IMR-90 (cell line): ENCODE results near the gene GH2. TPM values are rescaled to one million over a fixed set of nuclear protein-coding genes. Genes with fewer than 3 reads are reported as not detected.
"Not testable (repeated sequence)": the region's sequence is repeated elsewhere in the genome, so short reads cannot be mapped to it uniquely, and the experiment has no call there.

ENCODE experiments used
- ATAC-seq: fragments of 200-7000 bp; cut with Tn5 transposase; 2 replicates; pipeline ENCODE4 v1.9.1; 2020; ENCODE audit warnings: low read depth, mild to moderate bottlenecking, moderate library complexity
- BruUV-seq: library from RNA; stranded (reverse); fragments of 400-500 nt; replicated peaks from 2 replicates; lab custom pipeline; 2021; lab: Mats Ljungman, UMichigan
- CTCF ChIA-PET: fragments of 300-600 bp; formaldehyde crosslinking; extraction: SDS; loops from one replicate; lab custom pipeline; 2021; ENCODE audit warnings: antibody characterized with exemption; lab: Yijun Ruan, JAX
- POLR2A ChIA-PET: fragments of 300-600 bp; sonication (Branson Sonifier 250); formaldehyde crosslinking; loops from one replicate; lab custom pipeline; 2022; ENCODE audit warnings: antibody characterized with exemption; ENCODE audit not compliant: unreplicated experiment; lab: Charles Lee
- DNase-seq: peaks from one replicate; pipeline ENCODE4 v3.0.0; 2013
- H2AFZ ChIP-seq: replicated peaks from 2 replicates; pipeline ENCODE3; 2013; ENCODE audit warnings: low read length, mild to moderate bottlenecking; ENCODE audit not compliant: poor library complexity
- H2AK5ac ChIP-seq: 2 replicates; pipeline ENCODE4 v1.6.1; 2013; ENCODE audit warnings: low read depth, low read length, inconsistent platforms
- H2AK9ac ChIP-seq: replicated peaks from 2 replicates; pipeline ENCODE3; 2013; ENCODE audit warnings: mild to moderate bottlenecking, low read depth, low read length, moderate library complexity; ENCODE audit not compliant: poor library complexity
- H2BK120ac ChIP-seq: 2 replicates; pipeline ENCODE4 v1.6.1; 2013; ENCODE audit warnings: low read depth, low read length, inconsistent platforms
- H2BK15ac ChIP-seq: 3 replicates; pipeline ENCODE4 v1.6.1; 2013; ENCODE audit warnings: low read depth, low read length, inconsistent platforms
- H2BK20ac ChIP-seq: 2 replicates; pipeline ENCODE4 v1.6.1; 2013; ENCODE audit warnings: low read depth, mild to moderate bottlenecking, inconsistent platforms, low read length, moderate library complexity
- H2BK5ac ChIP-seq: 2 replicates; pipeline ENCODE4 v1.6.1; 2013; ENCODE audit warnings: mild to moderate bottlenecking, low read depth, low read length, inconsistent platforms; ENCODE audit not compliant: poor library complexity, severe bottlenecking
- H3K14ac ChIP-seq: replicated peaks from 2 replicates; pipeline ENCODE4 v1.6.1; 2013; ENCODE audit warnings: low read depth, low read length, inconsistent platforms
- H3K18ac ChIP-seq: 2 replicates; pipeline ENCODE4 v1.6.1; 2013; ENCODE audit warnings: low read depth, low read length, control low read depth
- H3K23ac ChIP-seq: 2 replicates; pipeline ENCODE4 v1.6.1; 2013; ENCODE audit warnings: low read depth, low read length, inconsistent platforms
- H3K27ac ChIP-seq: 2 replicates; pipeline ENCODE4 v1.5.1; 2013; ENCODE audit warnings: mild to moderate bottlenecking, control low read depth, low read length; ENCODE audit not compliant: insufficient read depth
- H3K27me3 ChIP-seq: 2 replicates; pipeline ENCODE4 v1.6.1; 2013; ENCODE audit warnings: low read length; ENCODE audit not compliant: control insufficient read depth, insufficient read depth
- H3K36me3 ChIP-seq: 2 replicates; pipeline ENCODE4 v1.6.1; 2013; ENCODE audit warnings: low read length, mixed read lengths; ENCODE audit not compliant: control insufficient read depth, insufficient read depth
- H3K4ac ChIP-seq: 2 replicates; pipeline ENCODE4 v1.6.1; 2013; ENCODE audit warnings: low read depth, low read length, inconsistent platforms
- H3K4me1 ChIP-seq: 2 replicates; pipeline ENCODE4 v1.6.1; 2013; ENCODE audit warnings: low read length, mixed read lengths; ENCODE audit not compliant: control insufficient read depth, insufficient read depth
- H3K4me2 ChIP-seq: 2 replicates; pipeline ENCODE4 v1.6.1; 2013; ENCODE audit warnings: low read depth, mild to moderate bottlenecking, control low read depth, low read length, moderate library complexity
- H3K4me3 ChIP-seq: 2 replicates; pipeline ENCODE4 v1.5.1; 2013; ENCODE audit warnings: low read depth, mild to moderate bottlenecking, control low read depth, low read length, moderate library complexity; ENCODE audit not compliant: insufficient read depth
- H3K56ac ChIP-seq: 2 replicates; pipeline ENCODE4 v1.6.1; 2013; ENCODE audit warnings: low read length, inconsistent platforms; ENCODE audit not compliant: insufficient read depth; ENCODE audit errors: extremely low read depth
- H3K79me1 ChIP-seq, 2 experiments: 2 replicates each; pipeline ENCODE4 v1.6.1; 2013; ENCODE audit warnings: low read length in 2 of 2, inconsistent platforms in 1 of 2, low read depth in 1 of 2
- H3K9ac ChIP-seq: 2 replicates; pipeline ENCODE4 v1.6.1; 2013; ENCODE audit warnings: low read depth, low read length, control low read depth
- H3K9me1 ChIP-seq: 2 replicates; pipeline ENCODE4 v1.6.1; 2013; ENCODE audit warnings: low read length, inconsistent platforms; ENCODE audit not compliant: insufficient read depth
- H3K9me3 ChIP-seq: 2 replicates; pipeline ENCODE4 v1.6.1; 2013; ENCODE audit warnings: low read length; ENCODE audit not compliant: control insufficient read depth, insufficient read depth
- H4K20me1 ChIP-seq: 2 replicates; pipeline ENCODE4 v1.6.1; 2013; ENCODE audit warnings: low read length, inconsistent platforms; ENCODE audit not compliant: insufficient read depth
- H4K5ac ChIP-seq: 2 replicates; pipeline ENCODE4 v1.6.1; 2013; ENCODE audit warnings: mild to moderate bottlenecking, low read depth, low read length, control low read depth
- H4K8ac ChIP-seq, 2 experiments: 2 replicates each; pipeline ENCODE4 v1.6.1; 2013; ENCODE audit warnings: low read depth in 2 of 2, low read length in 2 of 2, control low read depth in 1 of 2, inconsistent platforms in 1 of 2
- H4K91ac ChIP-seq: 2 replicates; pipeline ENCODE4 v1.6.1; 2013; ENCODE audit warnings: low read depth, low read length, inconsistent platforms; ENCODE audit not compliant: insufficient read depth
- CTCF ChIP-seq: conservative IDR thresholded peaks from 2 replicates; pipeline ENCODE4 v1.5.1; 2012; ENCODE audit warnings: mild to moderate bottlenecking, low read depth, low read length, improper control_type of control experiment
- WGBS, 2 experiments: methylation state at CpG; one replicate each; pipeline versions ENCODE4 v1.1.5 to v1.1.7; 2013; ENCODE audit warnings: missing lambda C conversion rate in 2 of 2; ENCODE audit not compliant: insufficient read length in 1 of 2; ENCODE audit errors: extremely low coverage in 2 of 2; 5-methylcytosine and 5-hydroxymethylcytosine counted together
- dilution Hi-C: fragments of 300-500 bp; cut with HindIII; formaldehyde crosslinking; loops from one replicate; pipeline ENCODE4 v1.14.3; 2018; ENCODE audit warnings: low sequenced_read_pairs; ENCODE audit not compliant: unreplicated experiment
- in situ Hi-C: fragments of 300-500 bp; cut with MboI; formaldehyde crosslinking; loops from 3 replicates; pipeline ENCODE4 v1.14.3; 2019; ENCODE audit warnings: low sequenced_read_pairs, inconsistent platforms, mixed read lengths
- intact Hi-C: fragments of 100-400 bp; cut with micrococcal nuclease; formaldehyde crosslinking; loops from 2 replicates; pipeline ENCODE4 v1.10.0; 2022
- polyA plus RNA-seq, 3 experiments: library from polyadenylated mRNA; depleted of rRNA; stranded (reverse); fragments of >200 nt; gene quantifications; 2 replicates each; pipeline ENCODE4 v1.2.3, GENCODE V29; 2012; ENCODE audit warnings: low replicate concordance in 1 of 3
- total RNA-seq: library from RNA; depleted of rRNA; stranded (reverse); fragments of >200 nt; gene quantifications from 2 replicates; pipeline ENCODE4 v1.2.3, GENCODE V29; 2012

The GH2 gene
- total and polyA plus RNA-seq, 2 of the 4 experiments (the other 2 are of a cell fraction): not detected

GRCh38 chr17:63889026-63889848 is 7.5 kb upstream of the GH2 start:
- H3K4ac ChIP-seq, H4K20me1 ChIP-seq, H4K5ac ChIP-seq, in situ Hi-C loops, H4K8ac ChIP-seq, H2AFZ ChIP-seq, H3K23ac ChIP-seq, H2BK15ac ChIP-seq, H3K18ac ChIP-seq, H4K91ac ChIP-seq, H3K9me1 ChIP-seq, H3K14ac ChIP-seq, H3K4me1 ChIP-seq, H2BK20ac ChIP-seq, BruUV-seq, H2BK120ac ChIP-seq, H2AK5ac ChIP-seq, intact Hi-C loops, H3K9ac ChIP-seq, H3K4me2 ChIP-seq, H3K56ac ChIP-seq, H2BK5ac ChIP-seq, H3K36me3 ChIP-seq, H3K79me1 ChIP-seq, H3K4me3 ChIP-seq, H3K27ac ChIP-seq, POLR2A ChIA-PET, H2AK9ac ChIP-seq, dilution Hi-C loops, H3K9me3 ChIP-seq: not testable (repeated sequence)
- WGBS, 2 experiments: no CpG with 5 or more reads among the region's 13 CpGs
- CTCF ChIA-PET: interaction anchor here (0.6 to 0.7 kb wide), 2 partner anchors 23 to 32 kb away, joined by 3 to 6 read pairs; no protein-coding TSS in a partner anchor
- DNase-seq: peak; percentile 4
- H3K27me3 ChIP-seq: peaks cover 20% of the 10 kb centered on the region
- peak; percentile 37 for TF ChIP-seq CTCF
- peak; percentile 90 for ATAC-seq

GRCh38 chr17:63885119-63885518 is 3.4 kb upstream of the GH2 start:
- H3K56ac ChIP-seq, ATAC-seq, H2BK20ac ChIP-seq, H3K4me1 ChIP-seq, intact Hi-C loops, H4K20me1 ChIP-seq, H3K18ac ChIP-seq, H3K9ac ChIP-seq, H4K5ac ChIP-seq, H3K9me3 ChIP-seq, H3K9me1 ChIP-seq, H2AK5ac ChIP-seq, BruUV-seq, POLR2A ChIA-PET, H2AK9ac ChIP-seq, H3K4me3 ChIP-seq, CTCF ChIA-PET, H3K4ac ChIP-seq, H4K91ac ChIP-seq, H4K8ac ChIP-seq, H3K27ac ChIP-seq, dilution Hi-C loops, DNase-seq, H2BK120ac ChIP-seq, H2BK5ac ChIP-seq, H2AFZ ChIP-seq, H3K4me2 ChIP-seq, H3K14ac ChIP-seq, in situ Hi-C loops, H2BK15ac ChIP-seq, H3K79me1 ChIP-seq, H3K23ac ChIP-seq, H3K36me3 ChIP-seq: not testable (repeated sequence)
- WGBS, 2 experiments: 92% methylated on average over 2 of the region's 11 CpGs; no CpG with 5 or more reads in 1 of the 2 experiments
- H3K27me3 ChIP-seq: peaks cover 18% of the 10 kb centered on the region
